Ascending aorta (tissue), 2 donors: ENCODE results near the gene CSTPP1. TPM values are rescaled to one million over a fixed set of nuclear protein-coding genes. Genes with fewer than 3 reads are reported as not detected.
"Not testable (repeated sequence)": the region's sequence is repeated elsewhere in the genome, so short reads cannot be mapped to it uniquely, and the experiment has no call there.

Experiments used
- DNase-seq, 2 donors: peaks; one replicate each; pipeline ENCODE4 v3.0.0-alpha.2; 2019; ENCODE audit warnings: low spot score in 2 of 2
- H3K27ac ChIP-seq, 2 donors: fragments of 200-600 bp; sonication (generic); one replicate each; pipeline ENCODE4 v1.5.1; 2016 to 2017; ENCODE audit warnings: mild to moderate bottlenecking in 1 of 2
- H3K27me3 ChIP-seq: fragments of 200-600 bp; sonication (generic); one replicate; pipeline ENCODE4 v1.5.1; 2017
- H3K36me3 ChIP-seq, 2 donors: fragments of 200-600 bp; sonication (generic); one replicate each; pipeline ENCODE4 v1.5.1; 2016
- H3K4me1 ChIP-seq, 2 donors: fragments of 200-600 bp; sonication (generic); one replicate each; pipeline ENCODE4 v1.5.1; 2016 to 2017; ENCODE audit warnings: mild to moderate bottlenecking in 1 of 2
- H3K4me3 ChIP-seq, 2 donors: fragments of 200-600 bp; sonication (generic); one replicate each; pipeline ENCODE4 v1.5.1; 2016 to 2017; ENCODE audit warnings: mild to moderate bottlenecking in 1 of 2
- H3K9me3 ChIP-seq, 2 donors: fragments of 200-600 bp; sonication (generic); one replicate each; pipeline ENCODE4 v1.5.1; 2016
- intact Hi-C: fragments of 100-400 bp; cut with DNase I; formaldehyde crosslinking; loops from one replicate; pipeline ENCODE4 v1.15.1; 2023
- total RNA-seq: library from RNA; depleted of rRNA; stranded (reverse); fragments of >200 nt; gene quantifications from one replicate; pipeline ENCODE4 v1.1.0, GENCODE V29; 2016
- TF ChIP-seq, protein P1 (sequence below), 3 experiments: fragments of 200-600 bp in 2 of 3; fragments of 450-650 bp in 1 of 3; sonication (generic) in 2 of 3; IDR thresholded peaks; one replicate each; pipeline ENCODE4 v1.5.1; 2016 to 2019; ENCODE audit warnings: antibody characterized with exemption in 3 of 3, mild to moderate bottlenecking in 1 of 3, moderate library complexity in 1 of 3

Gene CSTPP1
- total RNA-seq, 1 donor from 2014 or later, result 16.6 TPM

DNA sequence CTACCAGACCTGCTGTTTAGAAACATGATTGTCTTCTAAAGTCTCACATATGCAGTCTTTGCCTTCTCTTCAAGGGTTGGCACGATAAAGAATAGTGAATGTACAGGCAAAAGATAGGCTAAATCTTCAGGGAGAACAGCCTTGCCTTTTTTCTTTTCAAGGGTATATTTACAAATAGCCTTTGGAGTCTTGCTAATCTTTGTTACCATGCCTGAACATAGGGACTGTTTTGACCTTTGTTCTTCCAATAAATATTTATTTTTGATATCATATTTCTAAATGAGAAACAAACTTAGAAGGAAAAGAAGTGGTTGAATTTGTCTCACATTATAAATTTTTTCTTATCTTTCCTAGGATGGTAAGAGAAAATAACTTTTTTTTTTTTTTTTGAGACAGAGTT is 12.7 kb downstream of the CSTPP1 start:
- no peak for DNase-seq
- H3K9me3 ChIP-seq, result no peaks in the 10 kb centered on the region
- no peaks in the 10 kb centered on the region for H3K27me3 ChIP-seq
- intact Hi-C loops, result no loop called here
- no peaks in the 10 kb centered on the region for H3K36me3 ChIP-seq
- H3K27ac ChIP-seq, result no peak overlapping the region
- no peak overlapping the region for H3K4me3 ChIP-seq
- TF ChIP-seq, protein P1, sequence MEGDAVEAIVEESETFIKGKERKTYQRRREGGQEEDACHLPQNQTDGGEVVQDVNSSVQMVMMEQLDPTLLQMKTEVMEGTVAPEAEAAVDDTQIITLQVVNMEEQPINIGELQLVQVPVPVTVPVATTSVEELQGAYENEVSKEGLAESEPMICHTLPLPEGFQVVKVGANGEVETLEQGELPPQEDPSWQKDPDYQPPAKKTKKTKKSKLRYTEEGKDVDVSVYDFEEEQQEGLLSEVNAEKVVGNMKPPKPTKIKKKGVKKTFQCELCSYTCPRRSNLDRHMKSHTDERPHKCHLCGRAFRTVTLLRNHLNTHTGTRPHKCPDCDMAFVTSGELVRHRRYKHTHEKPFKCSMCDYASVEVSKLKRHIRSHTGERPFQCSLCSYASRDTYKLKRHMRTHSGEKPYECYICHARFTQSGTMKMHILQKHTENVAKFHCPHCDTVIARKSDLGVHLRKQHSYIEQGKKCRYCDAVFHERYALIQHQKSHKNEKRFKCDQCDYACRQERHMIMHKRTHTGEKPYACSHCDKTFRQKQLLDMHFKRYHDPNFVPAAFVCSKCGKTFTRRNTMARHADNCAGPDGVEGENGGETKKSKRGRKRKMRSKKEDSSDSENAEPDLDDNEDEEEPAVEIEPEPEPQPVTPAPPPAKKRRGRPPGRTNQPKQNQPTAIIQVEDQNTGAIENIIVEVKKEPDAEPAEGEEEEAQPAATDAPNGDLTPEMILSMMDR (IDR thresholded peaks at IDR 0.05), result no peak
- no peaks in the 10 kb centered on the region for H3K4me1 ChIP-seq

DNA sequence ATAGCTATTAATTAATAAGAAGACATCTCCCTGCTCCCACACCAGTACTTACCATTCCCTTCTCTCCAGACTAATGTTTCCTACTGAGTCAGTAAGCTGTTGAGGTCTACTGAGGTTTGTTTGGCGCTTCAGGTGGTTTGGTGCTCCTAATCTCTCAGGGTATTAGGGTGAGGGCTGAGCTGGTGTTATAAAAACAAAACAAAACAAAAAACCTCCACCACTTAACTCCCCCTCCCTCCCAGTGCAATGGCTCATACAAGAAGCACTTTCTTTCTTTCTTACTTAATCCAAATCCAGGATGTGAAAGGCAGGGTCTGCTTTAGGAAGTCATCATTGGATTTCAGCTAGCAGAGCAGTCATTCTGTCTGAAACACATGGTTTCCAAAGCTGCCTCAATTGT is 15.3 kb downstream of the CSTPP1 start:
- Histone ChIP-seq H3K4me3 (no peak overlapping the region), H3K27me3 (no peaks in the 10 kb centered on the region), H3K36me3 (no peaks in the 10 kb centered on the region), H3K4me1 (no peaks in the 10 kb centered on the region), H3K27ac (no peak overlapping the region), H3K9me3 (no peaks in the 10 kb centered on the region)
- intact Hi-C loops, result no loop called here
- TF ChIP-seq, protein P1 (IDR thresholded peaks at IDR 0.05), result no peak
- no peak for DNase-seq

DNA sequence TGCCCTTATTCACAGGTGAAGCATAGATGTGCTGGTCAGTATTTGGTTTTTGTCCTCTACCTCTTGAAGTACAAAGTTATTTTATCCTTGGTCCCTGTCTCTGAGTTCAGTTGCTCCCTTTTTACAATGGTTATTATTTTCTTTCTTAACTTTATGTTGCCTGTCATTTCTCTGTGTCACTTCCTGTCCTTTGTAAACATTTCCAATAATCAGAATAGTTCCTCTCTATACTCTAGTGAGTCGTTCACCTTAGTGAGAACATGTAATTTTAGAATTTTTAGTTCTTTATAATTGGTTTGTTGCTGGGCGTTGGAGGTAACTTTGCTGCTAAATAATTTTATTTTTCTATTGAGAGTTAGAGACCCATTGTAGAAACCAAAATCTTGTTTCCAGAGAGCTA is 16.0 kb downstream of the CSTPP1 start:
- no peaks in the 10 kb centered on the region for H3K9me3 ChIP-seq
- H3K36me3 ChIP-seq, result no peaks in the 10 kb centered on the region
- intact Hi-C loops, result no loop called here
- H3K4me3 ChIP-seq, result no peak overlapping the region
- no peak for DNase-seq
- H3K27ac ChIP-seq, result no peak overlapping the region
- TF ChIP-seq, protein P1 (IDR thresholded peaks at IDR 0.05), result no peak
- H3K4me1 ChIP-seq, result no peaks in the 10 kb centered on the region
- no peaks in the 10 kb centered on the region for H3K27me3 ChIP-seq

DNA sequence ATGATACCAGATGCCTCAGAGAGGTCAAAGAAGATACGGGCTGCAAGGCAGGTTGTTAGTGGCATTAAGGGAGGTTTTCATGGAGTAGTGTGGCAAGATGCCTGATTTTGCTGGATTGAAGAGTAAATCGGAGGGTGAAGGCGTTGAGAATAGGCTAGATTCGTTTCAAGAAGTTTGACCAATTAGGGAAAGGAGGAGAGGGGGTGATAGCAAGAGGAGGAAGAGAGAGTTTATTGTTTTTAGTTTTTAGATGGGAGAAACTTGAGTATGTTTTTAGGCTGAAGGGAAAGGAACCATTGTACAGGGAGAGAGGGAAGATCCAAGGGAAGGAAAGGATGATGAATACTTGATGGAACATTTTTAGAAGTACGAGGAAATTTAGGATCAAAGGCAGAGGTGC is 16.5 kb downstream of the CSTPP1 start:
- Histone ChIP-seq H3K27me3 (no peaks in the 10 kb centered on the region), H3K9me3 (no peaks in the 10 kb centered on the region), H3K27ac (no peak overlapping the region), H3K36me3 (no peaks in the 10 kb centered on the region), H3K4me3 (no peak overlapping the region), H3K4me1 (no peaks in the 10 kb centered on the region)
- intact Hi-C loops, result no loop called here
- TF ChIP-seq, protein P1 (IDR thresholded peaks at IDR 0.05), result no peak
- DNase-seq, result no peak

DNA sequence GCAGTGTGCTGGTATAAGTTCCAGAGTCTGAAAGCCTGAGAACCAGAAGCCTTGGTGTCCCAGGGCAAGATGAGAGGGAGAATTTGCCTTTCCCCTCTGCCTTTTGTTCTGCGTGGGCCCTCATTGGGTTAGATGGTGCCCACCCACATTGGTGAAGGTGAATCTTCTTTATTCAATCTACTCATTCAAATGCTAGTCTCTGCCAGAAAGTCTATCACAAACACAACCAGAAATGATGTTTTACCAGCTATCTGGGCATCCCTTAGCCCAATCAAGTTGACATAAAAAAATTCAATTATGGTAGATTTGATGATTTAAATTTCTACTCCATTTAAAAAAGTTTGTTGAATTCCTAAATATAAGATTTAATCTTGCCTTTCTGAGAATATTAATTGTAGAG is 22.2 kb downstream of the CSTPP1 start:
- H3K4me3 ChIP-seq, result no peak overlapping the region
- DNase-seq, result no peak
- no peaks in the 10 kb centered on the region for H3K9me3 ChIP-seq
- no peaks in the 10 kb centered on the region for H3K4me1 ChIP-seq
- H3K27me3 ChIP-seq, result no peaks in the 10 kb centered on the region
- no peak overlapping the region for H3K27ac ChIP-seq
- intact Hi-C loops, result no loop called here
- H3K36me3 ChIP-seq, result no peaks in the 10 kb centered on the region
- TF ChIP-seq, protein P1 (IDR thresholded peaks at IDR 0.05), result no peak

DNA sequence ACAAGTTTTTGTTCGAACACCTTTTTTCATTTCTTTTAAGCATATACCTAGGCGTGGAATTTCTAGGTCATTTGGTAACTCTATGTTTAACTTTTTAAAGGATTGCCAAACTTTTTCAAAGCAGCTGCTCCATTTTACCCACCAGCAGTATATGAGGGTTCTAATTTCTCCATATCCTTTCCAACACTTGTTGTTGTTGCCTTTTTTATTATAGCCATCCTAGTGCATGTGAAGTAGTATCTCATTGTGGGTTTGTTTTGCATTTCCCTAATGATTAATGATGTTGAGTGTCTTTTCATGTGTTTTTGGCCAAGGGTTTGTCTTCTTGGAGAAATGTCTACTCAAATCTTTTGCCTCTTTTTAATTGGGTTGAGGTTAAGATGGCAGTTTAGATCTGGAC is 24.5 kb downstream of the CSTPP1 start:
- TF ChIP-seq, protein P1 (IDR thresholded peaks at IDR 0.05), result no peak
- Histone ChIP-seq H3K9me3 (no peaks in the 10 kb centered on the region), H3K36me3 (no peaks in the 10 kb centered on the region), H3K27ac (no peak overlapping the region), H3K4me1 (no peaks in the 10 kb centered on the region), H3K27me3 (no peaks in the 10 kb centered on the region), H3K4me3 (no peak overlapping the region)
- intact Hi-C loops, result no loop called here
- no peak for DNase-seq

DNA sequence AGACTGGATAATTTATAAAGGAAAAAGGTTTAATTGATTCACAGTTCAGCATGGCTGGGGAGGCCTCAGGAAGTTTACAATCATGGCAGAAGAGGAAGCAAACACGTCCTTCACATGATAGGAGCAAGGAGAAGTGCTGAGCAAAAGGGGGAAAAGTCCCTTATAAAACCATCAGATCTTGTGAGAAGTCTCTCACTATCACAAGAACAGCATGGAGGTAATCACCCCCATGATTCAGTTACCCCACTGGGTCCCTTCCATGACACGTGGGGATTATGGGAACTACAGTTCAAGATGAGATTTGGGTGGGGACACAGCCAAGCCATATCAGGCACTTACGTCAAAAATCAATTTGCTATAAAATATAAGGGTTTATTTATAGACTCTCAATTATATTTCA is 25.3 kb downstream of the CSTPP1 start:
- H3K27ac ChIP-seq, intact Hi-C loops, H3K36me3 ChIP-seq, DNase-seq, H3K4me1 ChIP-seq, H3K4me3 ChIP-seq, H3K27me3 ChIP-seq, H3K9me3 ChIP-seq: not testable (repeated sequence)
